Stimulated activated CD8-positive, alpha-beta memory T cell treated with anti-CD3 and anti-CD28 coated beads, Interleukin-12 subunit alpha, Interleukin-12 subunit beta, amount 100 ng/mL, for 1 hour (primary cell): Measurements from ENCODE around the gene TMC6.
"Not testable (repeated sequence)": the region's sequence is repeated elsewhere in the genome, so short reads cannot be mapped to it uniquely, and the experiment has no call there.

Experiments used
- DNase-seq: peaks from one replicate; pipeline ENCODE4 v3.0.0-alpha.2; 2020; ENCODE audit warnings: low read depth

TMC6 gene

GRCh38 chr17:78124836-78125137 lies 3.8 kb downstream of the TMC6 start:
- DNase-seq: no peak

- DNase-seq: no peak
These were observed 4.3 kb downstream of the TMC6 start for GRCh38 chr17:78124081-78124835.

- DNase-seq: no peak
These were observed 5.2 kb downstream of the TMC6 start for GRCh38 chr17:78123258-78123929.

- no peak for DNase-seq
These were observed 5.7 kb downstream of the TMC6 start for GRCh38 chr17:78122931-78123249.

GRCh38 chr17:78122216-78122930 lies 6.2 kb downstream of the TMC6 start:
- no peak for DNase-seq

GRCh38 chr17:78121801-78122215 lies 6.7 kb downstream of the TMC6 start:
- DNase-seq: no peak

GRCh38 chr17:78120971-78121800 lies 7.4 kb downstream of the TMC6 start:
- no peak for DNase-seq

GRCh38 chr17:78120537-78120936 lies 8.0 kb downstream of the TMC6 start:
- no peak for DNase-seq

GRCh38 chr17:78118801-78119241 lies 9.7 kb downstream of the TMC6 start:
- DNase-seq: no peak

- no peak for DNase-seq
These were observed 11.3 kb downstream of the TMC6 start for GRCh38 chr17:78117027-78117981.

- no peak for DNase-seq
These were observed 12.1 kb downstream of the TMC6 start for GRCh38 chr17:78116411-78116810.

- DNase-seq: not testable (repeated sequence)
These were observed 12.8 kb downstream of the TMC6 start for GRCh38 chr17:78115803-78116202.

- DNase-seq: no peak
These were observed 13.5 kb downstream of the TMC6 start for GRCh38 chr17:78114831-78115723.

- DNase-seq: no peak
These were observed 14.5 kb downstream of the TMC6 start for GRCh38 chr17:78113804-78114785.

- DNase-seq: peak; percentile 63
These were observed 15.8 kb downstream of the TMC6 start for GRCh38 chr17:78112518-78113471.

- DNase-seq: no peak
These were observed 16.6 kb downstream of the TMC6 start for GRCh38 chr17:78111727-78112517.
